DMS53 treated with DMSO at 0.1 percent for 48 hours (cell line): ENCODE results near the gene KCNK3.
A peak's percentile ranks its signal among the peaks of the same experiment; 100 is the strongest.
"Not testable (repeated sequence)": the region's sequence is repeated elsewhere in the genome, so short reads cannot be mapped to it uniquely, and the experiment has no call there.

ENCODE experiments used
- DNase-seq: peaks from one replicate; lab custom pipeline; 2025; ENCODE audit not compliant: unreplicated experiment; lab: John Stamatoyannopoulos, UW

The KCNK3 gene

GRCh38 chr2:26754972-26755670, 62.6 kb downstream of the KCNK3 start:
- peak; percentile 49 for DNase-seq

GRCh38 chr2:26756337-26756736, 63.8 kb downstream of the KCNK3 start:
- DNase-seq, result no peak

DNA sequence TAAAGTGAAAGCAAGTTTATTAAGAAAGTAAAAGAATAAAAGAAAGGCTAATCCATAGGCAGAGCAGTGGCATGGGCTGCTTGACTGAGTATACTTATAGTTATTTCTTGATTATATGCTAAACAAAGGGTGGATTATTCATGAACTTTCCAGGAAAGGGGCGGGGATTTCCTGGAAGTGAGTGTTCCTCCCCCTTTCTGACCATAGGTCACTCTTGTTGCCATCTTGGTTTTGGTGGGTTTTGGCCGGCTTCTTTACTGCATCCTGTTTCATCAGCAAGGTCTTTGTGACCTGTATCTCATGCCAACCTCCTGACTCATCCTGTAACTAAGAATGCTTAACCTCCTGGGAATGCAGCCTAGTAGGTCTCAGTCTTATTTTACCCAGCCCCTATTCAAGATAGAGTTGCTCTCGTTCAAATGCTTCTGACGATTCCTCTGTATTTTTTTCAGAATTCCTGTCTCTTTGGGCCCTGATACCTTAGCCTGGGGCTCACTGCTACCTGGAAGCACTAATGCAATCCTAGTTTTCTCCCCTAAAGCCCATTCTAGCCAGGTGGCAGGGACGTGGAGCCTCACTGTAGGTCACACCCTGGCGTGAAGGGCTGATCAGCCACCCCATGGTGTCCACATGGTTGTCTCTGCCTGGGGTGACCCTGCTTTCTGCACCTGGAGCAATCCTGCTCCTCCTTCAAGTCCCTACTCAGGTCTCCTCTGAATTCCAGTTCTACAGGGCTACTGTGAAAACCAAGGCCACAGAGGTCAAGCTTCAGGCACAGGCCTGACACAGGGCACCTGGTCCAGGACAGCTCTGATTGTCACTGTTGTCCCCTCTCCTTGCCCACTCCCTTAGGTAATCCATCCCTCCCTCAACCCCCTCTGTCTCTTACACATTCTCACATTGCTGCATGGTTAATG, 65.6 kb downstream of the KCNK3 start:
- DNase-seq, result peak; percentile 29

GRCh38 chr2:26758790-26759321, 66.3 kb downstream of the KCNK3 start:
- DNase-seq, result no peak

GRCh38 chr2:26759845-26760244, 67.3 kb downstream of the KCNK3 start:
- no peak for DNase-seq

DNA sequence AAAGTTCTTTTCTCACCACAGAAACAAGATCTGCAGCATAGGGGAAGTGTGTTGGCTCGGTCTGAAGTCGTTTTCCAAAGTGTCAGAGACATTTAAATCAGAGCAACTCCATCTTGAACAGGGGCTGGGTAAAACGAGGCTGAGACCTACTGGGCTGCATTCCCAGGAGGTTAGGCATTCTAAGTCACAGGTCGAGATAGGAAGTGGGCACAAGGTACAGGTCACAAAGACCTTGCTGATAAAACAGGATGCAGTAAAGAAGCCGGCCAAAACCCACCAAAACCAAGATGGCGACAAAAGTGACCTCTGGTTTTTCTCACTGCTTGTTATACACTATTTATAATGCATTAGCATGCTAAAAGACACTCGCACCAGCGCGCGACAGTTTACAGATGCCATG, 68.5 kb downstream of the KCNK3 start:
- not testable (repeated sequence) for DNase-seq

DNA sequence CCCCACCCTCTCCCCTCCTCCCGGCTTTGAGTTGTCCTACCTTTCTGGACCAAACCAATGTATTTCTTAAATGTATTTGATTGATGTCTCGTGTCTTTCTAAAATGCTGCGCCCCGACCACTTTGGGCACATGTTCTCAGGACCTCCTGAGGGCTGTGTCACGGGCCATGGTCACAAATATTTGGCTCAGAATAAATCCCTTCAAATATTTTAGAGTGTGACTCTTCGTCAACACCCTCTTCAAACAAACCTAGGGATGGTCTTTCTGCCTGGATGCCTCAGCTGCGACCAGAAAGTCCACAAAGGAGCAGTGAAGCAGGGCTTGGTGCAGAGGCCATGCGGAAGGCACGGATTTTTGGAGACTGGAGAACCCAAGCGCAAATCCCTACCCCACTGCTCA, 70.5 kb downstream of the KCNK3 start:
- DNase-seq, result no peak

GRCh38 chr2:26764078-26764887, 71.8 kb downstream of the KCNK3 start, which contains the start of gene SLC35F6:
Gene SLC35F6, plus strand, starts transcription at chr2:26764284. Its CDS starts 66 bp downstream, at chr2:26764350.
- DNase-seq, result peak; percentile 26

DNA sequence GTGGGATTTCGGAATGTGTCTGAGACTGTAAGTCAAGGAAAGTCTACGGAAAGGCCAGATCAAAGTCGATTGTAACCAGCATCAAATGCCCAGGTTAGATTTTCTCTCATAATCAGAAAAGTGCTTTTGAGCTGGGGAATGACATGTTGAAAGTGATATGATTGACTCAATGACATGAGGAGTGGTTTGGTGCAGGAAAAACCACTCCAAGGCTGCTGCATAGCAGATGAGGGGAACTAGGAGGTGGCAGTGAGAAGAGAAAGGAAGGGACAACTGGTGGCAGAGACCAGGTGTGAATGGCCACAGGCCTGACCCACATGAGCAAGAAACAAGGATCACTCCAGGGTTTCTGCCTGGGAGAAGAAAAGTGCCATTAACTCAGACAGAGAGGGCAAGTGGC, 72.4 kb downstream of the KCNK3 start:
- no peak for DNase-seq

DNA sequence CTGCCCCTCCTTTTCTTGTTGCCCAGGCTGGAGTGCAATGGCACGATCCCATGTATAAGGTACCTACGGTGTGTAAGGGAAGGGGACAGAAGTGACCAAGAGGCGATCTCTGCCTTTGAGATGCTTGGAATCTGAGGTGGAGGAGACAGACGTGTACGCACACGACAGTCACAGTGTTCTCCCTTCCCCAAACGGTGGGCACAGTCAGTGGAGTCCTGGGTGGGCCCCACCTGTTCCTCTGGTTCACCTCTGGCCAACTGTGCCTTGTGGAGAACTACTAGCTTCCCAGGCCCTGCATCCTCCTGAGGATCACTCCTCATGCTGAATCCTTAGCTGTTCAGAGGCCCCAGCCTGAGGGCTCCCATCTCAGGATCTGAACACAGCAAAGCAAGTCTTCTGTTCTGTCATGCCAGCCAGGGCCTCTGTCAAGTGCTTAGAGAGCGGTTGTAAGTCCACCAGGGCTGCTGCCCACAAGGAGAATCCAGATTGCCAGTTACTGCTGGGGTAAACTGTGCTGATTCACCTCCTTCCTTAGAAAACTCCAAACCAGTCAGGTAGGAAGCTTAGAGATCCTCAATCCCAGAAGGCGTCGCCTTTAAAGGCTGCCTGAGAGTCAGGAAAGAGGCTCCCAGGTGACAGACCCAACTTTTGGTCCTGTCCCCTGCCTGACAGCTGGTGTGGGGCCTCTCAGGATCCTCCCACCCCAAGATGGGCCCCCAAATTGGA, 73.1 kb downstream of the KCNK3 start:
- DNase-seq, result no peak

DNA sequence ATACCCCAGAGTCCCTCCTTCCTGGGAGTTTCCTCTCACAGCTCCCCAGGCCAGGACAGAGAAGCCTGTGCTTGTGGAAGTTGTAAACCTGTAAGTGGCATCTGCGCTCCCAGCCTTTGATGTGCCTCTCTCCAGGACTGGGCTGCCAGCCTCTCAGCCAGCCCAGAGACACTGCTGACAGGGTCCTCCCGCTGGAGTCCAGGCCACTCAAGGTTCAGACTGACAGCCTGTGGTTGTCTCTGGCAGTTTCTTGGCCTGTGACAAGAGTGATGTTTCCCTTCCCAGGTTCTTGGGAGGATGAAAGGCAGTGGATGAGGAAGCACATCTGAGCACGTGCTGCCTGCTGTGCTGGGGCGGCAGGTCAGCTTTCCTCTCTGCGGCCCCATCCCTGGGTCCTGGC, 74.6 kb downstream of the KCNK3 start:
- no peak for DNase-seq

- DNase-seq, result no peak
Observed at GRCh38 chr2:26767894-26768487, 75.5 kb downstream of the KCNK3 start.

DNA sequence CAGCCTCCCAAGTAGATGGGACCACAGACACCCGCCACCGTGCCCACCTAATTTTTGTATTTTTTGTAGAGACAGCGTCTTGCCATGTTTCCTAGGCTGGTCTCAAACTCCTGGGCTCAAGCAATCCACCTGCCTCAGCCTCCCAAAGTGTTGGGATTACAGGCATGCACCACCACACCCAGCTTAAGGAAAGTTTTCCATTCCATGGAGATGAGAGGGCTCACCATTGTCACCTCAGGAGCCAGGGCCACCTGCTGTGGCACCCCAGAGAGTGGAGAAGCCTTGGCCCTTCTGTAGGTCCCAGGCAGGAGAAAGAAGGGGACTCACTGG, 76.2 kb downstream of the KCNK3 start:
- no peak for DNase-seq

DNA sequence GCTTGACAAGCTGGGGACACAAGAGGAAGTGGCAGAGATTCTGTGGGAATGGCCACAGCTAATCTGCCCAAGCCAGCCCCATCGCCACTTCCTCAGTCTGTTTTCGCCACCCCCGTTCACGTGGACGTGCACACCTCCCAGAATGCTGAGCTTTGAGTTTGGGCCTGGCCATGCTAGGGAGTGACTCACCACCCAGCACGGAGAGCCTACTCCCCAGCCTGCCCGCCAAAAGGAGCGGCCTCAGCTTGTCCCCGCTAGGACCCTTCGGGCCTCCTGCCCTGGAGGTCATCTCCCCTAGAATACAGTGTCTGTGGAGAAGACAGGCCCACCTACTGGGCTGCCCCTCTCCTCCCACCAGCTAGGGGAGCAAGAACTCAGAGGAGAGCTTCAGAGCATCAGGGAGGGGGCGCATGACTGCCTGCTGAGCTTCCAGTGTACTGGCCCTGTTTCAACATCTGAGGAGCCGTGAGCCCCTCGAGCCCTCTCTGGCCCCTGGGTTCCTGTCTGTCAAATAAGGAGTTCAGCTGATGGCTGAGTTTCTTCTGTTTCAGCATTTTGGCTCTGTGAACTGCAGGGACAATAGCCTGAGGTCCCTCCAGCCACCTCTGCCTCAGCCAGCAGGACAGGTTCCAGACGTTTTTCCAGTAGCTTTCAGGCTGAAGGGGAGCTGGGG, 76.7 kb downstream of the KCNK3 start:
- no peak for DNase-seq

DNA sequence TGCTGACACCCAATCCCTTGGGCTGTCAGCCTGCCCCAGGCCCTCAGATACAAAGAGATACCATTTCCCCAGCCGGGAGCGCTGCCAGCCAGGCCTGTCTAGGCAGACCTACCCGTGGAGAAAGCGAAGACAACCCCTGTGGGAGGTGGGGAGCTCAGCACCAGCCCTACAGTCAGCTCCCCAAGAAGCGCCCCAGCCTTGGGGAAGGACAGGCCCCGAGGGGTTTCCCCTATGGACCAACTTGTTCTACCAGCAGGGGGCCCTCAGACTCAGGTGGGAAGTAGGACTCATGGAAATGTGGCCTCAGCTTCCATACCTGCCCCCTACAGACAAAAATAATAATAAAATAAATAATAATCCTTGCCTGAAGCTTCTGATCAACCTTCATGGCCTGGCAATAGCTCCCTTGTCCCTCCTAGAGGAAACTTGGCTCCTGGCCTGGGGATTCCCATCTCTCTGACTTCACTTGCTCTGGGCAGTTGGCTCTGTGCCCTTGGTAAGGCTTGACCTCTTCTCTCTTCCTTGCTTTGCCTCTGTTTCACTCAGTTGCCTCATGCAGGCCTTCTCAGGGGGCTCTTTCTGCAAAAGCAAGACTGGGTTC, 78.6 kb downstream of the KCNK3 start:
- DNase-seq, result no peak

DNA sequence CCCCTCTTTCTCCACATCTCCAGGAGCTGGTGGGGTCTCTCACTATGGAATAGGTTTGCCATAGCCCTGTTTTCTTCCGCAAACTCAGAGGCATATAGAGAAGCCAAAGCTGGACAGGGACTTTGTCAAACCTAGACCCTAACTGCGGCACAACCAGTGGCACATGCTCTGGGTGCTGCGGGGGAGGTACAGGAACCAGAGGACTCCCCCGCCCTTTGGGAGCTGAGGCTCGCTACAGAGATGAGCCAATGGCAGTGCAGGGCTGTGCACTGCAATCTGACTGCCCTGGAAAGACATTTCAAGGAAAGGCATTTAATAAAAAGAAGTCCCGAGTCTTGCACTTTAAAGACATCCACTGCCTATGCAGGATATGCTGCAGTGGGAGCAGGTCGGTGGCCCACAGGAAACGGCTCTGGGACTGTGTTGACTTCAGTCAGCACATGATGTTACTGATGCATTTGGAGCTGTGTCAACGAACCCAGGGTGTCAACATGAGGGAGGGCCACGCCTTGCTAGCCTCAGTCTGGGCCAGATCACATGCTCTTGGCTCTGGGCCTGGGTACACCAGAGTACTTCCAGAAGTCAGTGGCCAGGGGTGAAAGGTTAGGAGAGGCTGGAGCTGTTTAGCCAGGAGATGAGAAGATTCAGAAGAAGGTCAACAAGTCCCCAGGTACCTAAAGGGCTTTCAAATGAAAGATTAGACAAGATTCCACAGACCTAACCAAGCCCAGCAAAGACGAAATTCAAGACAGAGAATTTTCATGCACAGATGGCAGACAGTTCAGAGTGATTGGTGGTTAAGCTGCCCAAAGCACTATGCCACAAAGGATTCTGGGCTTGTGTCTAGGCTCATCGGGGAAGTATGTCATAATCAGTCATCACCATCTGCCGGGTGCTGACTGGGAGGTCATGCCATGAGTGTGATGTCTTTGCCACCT, 79.8 kb downstream of the KCNK3 start:
- DNase-seq, result no peak

GRCh38 chr2:26776195-26776800, 83.8 kb downstream of the KCNK3 start:
- DNase-seq, result no peak

DNA sequence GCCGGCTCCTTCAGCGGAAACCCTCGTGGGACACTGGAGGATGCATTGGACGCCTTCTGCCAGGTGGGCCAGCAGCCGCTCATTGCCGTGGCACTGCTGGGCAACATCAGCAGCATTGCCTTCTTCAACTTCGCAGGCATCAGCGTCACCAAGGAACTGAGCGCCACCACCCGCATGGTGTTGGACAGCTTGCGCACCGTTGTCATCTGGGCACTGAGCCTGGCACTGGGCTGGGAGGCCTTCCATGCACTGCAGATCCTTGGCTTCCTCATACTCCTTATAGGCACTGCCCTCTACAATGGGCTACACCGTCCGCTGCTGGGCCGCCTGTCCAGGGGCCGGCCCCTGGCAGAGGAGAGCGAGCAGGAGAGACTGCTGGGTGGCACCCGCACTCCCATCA, 85.6 kb downstream of the KCNK3 start:
- no peak for DNase-seq
